Measurements from ENCODE around the gene PDGFRB. TPM values are rescaled to one million over a fixed set of nuclear protein-coding genes. Genes with fewer than 3 reads are reported as not detected.

Gene PDGFRB
- total and polyA plus RNA-seq, 2 experiments from 2014 or later = 4.2 to 5.3 TPM

- no peak for DNase-seq (ENCODE audit: low read depth in 1 of 2, low spot score in 1 of 2)
- Histone ChIP-seq H3K27me3 (no peaks in the 10 kb centered on the region), H3K27ac (no peak overlapping the region), H3K4me3 (no peak overlapping the region), H3K9me3 (ENCODE audit: low read depth) (no peaks in the 10 kb centered on the region), H3K4me1 (ENCODE audit: low read depth) (peaks cover 12% of the 10 kb centered on the region), H3K36me3 (no peaks in the 10 kb centered on the region)
- TF ChIP-seq CTCF (IDR thresholded peaks at IDR 0.05; ENCODE audit: low read depth, low read length) = no peak
Measured at GRCh38 chr5:150114102-150114641, 41.5 kb downstream of the PDGFRB start.

GRCh38 chr5:150113047-150113744 is 42.4 kb downstream of the PDGFRB start:
- DNase-seq (ENCODE audit: low read depth in 1 of 2, low spot score in 1 of 2) = peak in 1 of 2 donors; percentile 41
- H3K27ac ChIP-seq = no peak overlapping the region
- H3K27me3 ChIP-seq = no peaks in the 10 kb centered on the region
- no peaks in the 10 kb centered on the region for H3K9me3 ChIP-seq (ENCODE audit: low read depth)
- H3K4me3 ChIP-seq = no peak overlapping the region
- no peak for TF ChIP-seq CTCF (IDR thresholded peaks at IDR 0.05; ENCODE audit: low read depth, low read length)
- no peaks in the 10 kb centered on the region for H3K36me3 ChIP-seq
- H3K4me1 ChIP-seq (ENCODE audit: low read depth) = peaks cover 12% of the 10 kb centered on the region

- no peaks in the 10 kb centered on the region for H3K9me3 ChIP-seq (ENCODE audit: low read depth)
- no peak for TF ChIP-seq CTCF (IDR thresholded peaks at IDR 0.05; ENCODE audit: low read depth, low read length)
- H3K4me3 ChIP-seq = no peak overlapping the region
- no peaks in the 10 kb centered on the region for H3K36me3 ChIP-seq
- H3K4me1 ChIP-seq (ENCODE audit: low read depth) = peaks cover 12% of the 10 kb centered on the region
- H3K27me3 ChIP-seq = no peaks in the 10 kb centered on the region
- no peak overlapping the region for H3K27ac ChIP-seq
- peak in 1 of 2 donors; percentile 87 for DNase-seq (ENCODE audit: low read depth in 1 of 2, low spot score in 1 of 2)
Measured at GRCh38 chr5:150112201-150113046, 43.2 kb downstream of the PDGFRB start.

- no peak for DNase-seq (ENCODE audit: low read depth in 1 of 2, low spot score in 1 of 2)
- Histone ChIP-seq H3K4me1 (ENCODE audit: low read depth) (peaks cover 21% of the 10 kb centered on the region), H3K4me3 (no peak overlapping the region), H3K9me3 (ENCODE audit: low read depth) (no peaks in the 10 kb centered on the region), H3K27ac (no peak overlapping the region), H3K36me3 (no peaks in the 10 kb centered on the region), H3K27me3 (no peaks in the 10 kb centered on the region)
- TF ChIP-seq CTCF (IDR thresholded peaks at IDR 0.05; ENCODE audit: low read depth, low read length) = no peak
Measured at GRCh38 chr5:150111122-150111521, 44.5 kb downstream of the PDGFRB start.

- H3K27ac ChIP-seq = no peak overlapping the region
- peaks cover 11% of the 10 kb centered on the region for H3K4me1 ChIP-seq (ENCODE audit: low read depth)
- no peaks in the 10 kb centered on the region for H3K9me3 ChIP-seq (ENCODE audit: low read depth)
- no peak for TF ChIP-seq CTCF (IDR thresholded peaks at IDR 0.05; ENCODE audit: low read depth, low read length)
- H3K27me3 ChIP-seq = no peaks in the 10 kb centered on the region
- DNase-seq (ENCODE audit: low read depth in 1 of 2, low spot score in 1 of 2) = no peak
- no peak overlapping the region for H3K4me3 ChIP-seq
- H3K36me3 ChIP-seq = no peaks in the 10 kb centered on the region
Measured at GRCh38 chr5:150109921-150110320, 45.7 kb downstream of the PDGFRB start.

Measured in cardiac muscle cell (in vitro differentiated cells and primary cell).